NCI-H460 (cell line): ENCODE data around the gene CYP27C1. TPM values are rescaled to one million over a fixed set of nuclear protein-coding genes. Genes with fewer than 3 reads are reported as not detected.

Experiments used
- DNase-seq: peaks from one replicate; pipeline ENCODE4 v3.0.0-alpha.2; 2016; ENCODE audit warnings: low read depth; ENCODE audit errors: extremely low read depth
- total RNA-seq: library from RNA; depleted of rRNA; stranded (reverse); fragments of >200 nt; shearing (Covaris generic); gene quantifications from 2 replicates; pipeline ENCODE4 v1.2.3, GENCODE V29; 2014

The CYP27C1 gene
- total RNA-seq, 1 experiment from 2014 or later: not detected

GRCh38 chr2:127157651-127158485 lies 62.2 kb downstream of the CYP27C1 start:
- no peak for DNase-seq

GRCh38 chr2:127157114-127157513 lies 63.0 kb downstream of the CYP27C1 start:
- no peak for DNase-seq

- no peak for DNase-seq
Measured at GRCh38 chr2:127155947-127156346, 64.2 kb downstream of the CYP27C1 start.

DNA sequence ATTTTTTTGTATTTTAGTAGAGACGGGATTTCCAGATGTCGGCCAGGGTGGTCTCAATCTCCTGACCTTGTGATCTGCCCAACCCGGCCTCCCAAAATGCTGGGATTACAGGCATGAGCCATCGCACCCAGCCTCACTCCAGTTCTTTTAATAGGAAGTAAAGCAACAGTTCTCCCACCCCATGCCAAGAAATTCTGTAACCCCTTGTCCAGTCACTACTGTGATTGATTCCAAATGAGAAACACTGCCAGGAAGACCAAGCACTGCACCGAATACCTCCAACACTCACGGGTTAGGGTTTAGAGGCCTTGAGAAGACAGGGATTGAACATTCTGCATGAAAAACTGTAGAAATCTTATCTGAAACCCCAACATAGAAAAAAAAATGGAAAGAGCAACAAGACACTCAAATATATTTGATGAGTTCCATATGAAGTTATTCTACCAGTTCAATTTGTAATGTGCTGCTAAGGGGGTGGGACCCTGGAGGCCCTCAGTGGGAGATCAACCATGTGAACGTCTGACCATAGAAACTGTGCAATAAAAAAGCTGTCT lies 65.0 kb downstream of the CYP27C1 start:
- DNase-seq: no peak

DNA sequence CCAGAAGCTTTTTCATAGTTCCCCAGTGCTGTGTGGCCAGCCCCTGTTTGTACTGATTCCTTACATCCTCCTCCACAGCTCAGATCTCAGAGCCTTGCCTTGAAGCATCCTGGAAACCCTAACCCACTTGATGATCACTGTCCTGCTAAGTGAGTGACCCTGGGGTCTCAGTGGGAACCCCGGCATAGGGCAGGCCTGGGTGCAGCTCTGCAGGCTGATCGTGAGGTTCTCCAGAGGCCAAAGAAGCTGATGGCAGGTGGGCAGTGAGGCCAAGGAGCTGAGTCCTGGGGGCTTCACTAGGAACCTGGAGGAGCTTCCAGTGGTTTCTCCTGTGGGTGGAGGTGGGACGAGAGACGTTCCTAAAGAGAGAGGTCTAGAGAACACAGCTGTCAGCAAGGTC lies 65.7 kb downstream of the CYP27C1 start:
- DNase-seq: no peak

DNA sequence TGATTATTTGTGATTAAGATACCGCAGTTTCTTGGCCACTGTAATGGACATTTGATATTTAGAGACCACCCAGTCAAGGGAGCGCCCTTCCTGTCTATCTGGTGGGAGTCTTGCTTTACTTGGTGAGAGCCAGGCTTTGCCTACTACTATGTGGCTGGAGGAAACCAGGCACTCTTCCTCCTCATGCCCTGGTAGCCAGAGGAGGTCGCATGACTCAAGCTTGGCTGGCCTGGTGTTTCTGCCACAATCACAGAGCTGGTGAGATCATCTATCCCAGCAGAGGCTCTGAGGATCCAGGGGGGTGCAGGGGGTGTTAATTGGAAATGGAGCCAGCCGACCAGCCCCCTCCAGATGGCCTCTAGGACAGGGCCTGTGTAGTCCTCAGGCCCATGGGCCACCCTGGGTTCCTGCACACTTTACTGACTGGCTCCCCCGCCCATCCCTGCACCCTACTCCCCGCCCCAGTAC lies 66.4 kb downstream of the CYP27C1 start:
- DNase-seq: no peak

- DNase-seq: no peak
Measured at GRCh38 chr2:127150996-127151395, 69.1 kb downstream of the CYP27C1 start.

DNA sequence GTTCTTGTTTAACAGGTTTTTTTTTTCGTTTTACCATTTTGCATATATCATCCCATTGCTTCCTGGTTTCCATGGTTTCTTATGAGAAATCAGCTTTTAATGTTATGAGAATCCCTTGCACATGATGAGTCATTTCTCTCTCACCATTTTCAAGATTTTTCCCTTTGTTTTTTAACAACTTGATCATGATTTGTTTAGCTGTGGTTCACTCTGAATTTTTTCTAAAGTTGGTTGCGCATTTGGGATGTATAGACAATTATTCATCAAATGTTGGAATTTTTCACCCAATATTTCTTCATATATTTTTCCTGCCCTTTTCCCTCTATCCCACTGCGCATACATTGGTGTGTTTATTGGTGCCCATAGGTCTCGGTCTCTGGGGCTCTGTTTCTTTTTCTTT lies 70.7 kb downstream of the CYP27C1 start:
- no peak for DNase-seq

DNA sequence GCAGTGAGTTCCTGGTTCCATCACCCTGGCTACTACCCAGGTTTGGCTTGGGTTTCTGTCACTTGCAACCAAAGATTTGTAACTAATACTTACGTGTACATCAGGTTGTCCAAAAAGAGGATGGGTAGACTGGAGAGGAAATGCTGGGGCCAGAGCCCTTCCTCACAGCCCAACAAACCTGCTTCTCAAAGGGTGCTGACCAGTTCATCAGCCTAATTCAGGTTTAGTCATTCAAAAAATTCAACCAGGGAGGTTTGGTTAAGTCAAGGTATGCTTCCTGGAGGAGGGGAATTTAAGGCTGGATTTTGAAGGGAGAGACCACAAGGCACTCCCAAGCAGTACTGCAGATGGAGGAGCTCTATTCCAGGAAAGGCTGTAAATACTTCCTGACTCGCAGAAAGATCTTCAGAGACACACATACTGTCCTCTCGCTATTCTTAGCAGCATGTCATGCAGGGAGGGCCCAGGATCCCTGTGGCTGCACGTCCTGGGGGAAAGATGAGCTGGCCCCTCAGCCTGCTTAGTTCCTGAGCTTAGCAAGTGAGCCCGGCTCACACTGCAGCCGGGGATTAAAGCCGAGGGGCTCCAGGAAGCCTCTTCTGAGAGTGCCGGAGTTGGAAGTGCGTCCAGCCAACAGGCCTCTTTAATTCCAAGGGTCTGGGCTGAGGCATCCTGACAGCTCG lies 73.1 kb downstream of the CYP27C1 start:
- DNase-seq: no peak

- no peak for DNase-seq
Measured at GRCh38 chr2:127146071-127146725, 73.9 kb downstream of the CYP27C1 start.

DNA sequence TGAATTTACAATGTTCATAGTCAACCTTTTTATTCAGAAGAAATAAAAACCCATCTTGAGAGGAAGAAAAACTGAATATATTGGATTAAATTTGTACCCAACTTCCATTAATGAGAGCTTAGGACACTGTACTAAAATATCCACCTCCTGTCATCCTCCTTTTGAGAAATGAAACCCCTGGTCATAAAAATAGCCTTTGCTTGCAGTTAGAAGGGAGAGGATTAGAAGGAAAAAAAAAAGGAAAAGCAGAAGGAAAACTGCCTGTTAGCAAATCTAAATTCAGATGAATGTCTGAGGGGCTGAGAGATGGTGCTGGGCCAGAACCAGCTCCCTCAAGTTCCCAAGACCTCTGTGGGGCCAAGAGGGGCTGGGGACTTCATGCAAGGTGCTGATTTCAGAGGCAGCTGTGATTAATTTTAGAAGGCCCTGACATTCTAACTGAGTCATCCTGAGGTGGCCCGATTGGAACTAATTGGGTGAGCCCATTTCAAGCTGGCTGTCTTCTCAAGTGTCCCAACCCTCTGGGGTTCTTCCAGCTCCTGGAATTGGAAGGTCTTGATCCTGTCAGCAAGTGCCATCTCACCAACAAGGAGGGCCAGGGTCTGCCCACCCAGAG lies 74.7 kb downstream of the CYP27C1 start:
- no peak for DNase-seq

- no peak for DNase-seq
Measured at GRCh38 chr2:127143841-127144782, 76.0 kb downstream of the CYP27C1 start.

DNA sequence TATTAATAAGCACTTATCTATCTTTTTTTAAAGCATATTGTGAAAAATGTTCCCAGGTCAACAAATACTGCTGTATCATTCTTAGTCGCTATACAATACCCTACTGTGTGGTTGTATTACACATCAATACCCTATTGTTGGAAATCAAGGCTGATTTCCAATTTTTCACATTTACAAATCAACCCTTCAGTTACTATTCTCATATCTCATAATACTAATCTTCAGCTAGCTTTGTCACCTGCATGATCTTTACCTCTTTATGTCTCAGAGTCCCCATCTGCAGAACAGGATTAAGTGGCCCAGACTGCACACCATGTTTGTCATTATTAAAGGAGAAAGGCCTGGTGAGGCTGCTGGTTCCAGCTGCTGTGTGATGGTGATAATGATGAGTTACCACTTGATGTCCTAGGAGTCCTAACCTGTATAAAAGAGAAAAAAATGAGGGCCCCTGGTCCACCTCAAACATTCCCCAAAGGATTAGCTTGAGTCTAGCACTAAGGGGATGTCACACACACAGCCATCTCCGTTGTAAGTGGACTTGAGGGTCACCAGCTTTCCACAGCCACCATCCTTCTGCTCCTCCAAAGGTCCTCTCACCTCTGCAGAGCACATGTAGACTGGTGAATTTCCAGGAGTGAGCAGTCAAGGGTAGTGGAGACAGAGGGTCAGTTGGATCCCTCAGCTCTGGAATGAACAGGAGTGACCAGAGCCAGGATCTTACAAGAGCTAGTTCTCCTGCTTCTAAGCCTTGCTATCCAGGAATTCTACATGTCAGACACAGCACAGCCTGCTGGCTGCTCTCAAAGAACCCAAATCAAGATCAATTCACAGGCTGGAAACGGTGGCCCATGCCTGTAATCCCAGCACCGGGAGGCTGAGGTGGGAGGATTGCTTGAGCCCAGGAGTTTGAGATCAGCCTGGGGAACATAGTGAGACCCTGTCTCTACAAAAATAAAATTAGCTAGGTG lies 77.2 kb downstream of the CYP27C1 start:
- DNase-seq: no peak

GRCh38 chr2:127140538-127140937 lies 79.6 kb downstream of the CYP27C1 start:
- DNase-seq: no peak

- DNase-seq: no peak
Measured at GRCh38 chr2:127139766-127140165, 80.3 kb downstream of the CYP27C1 start.

DNA sequence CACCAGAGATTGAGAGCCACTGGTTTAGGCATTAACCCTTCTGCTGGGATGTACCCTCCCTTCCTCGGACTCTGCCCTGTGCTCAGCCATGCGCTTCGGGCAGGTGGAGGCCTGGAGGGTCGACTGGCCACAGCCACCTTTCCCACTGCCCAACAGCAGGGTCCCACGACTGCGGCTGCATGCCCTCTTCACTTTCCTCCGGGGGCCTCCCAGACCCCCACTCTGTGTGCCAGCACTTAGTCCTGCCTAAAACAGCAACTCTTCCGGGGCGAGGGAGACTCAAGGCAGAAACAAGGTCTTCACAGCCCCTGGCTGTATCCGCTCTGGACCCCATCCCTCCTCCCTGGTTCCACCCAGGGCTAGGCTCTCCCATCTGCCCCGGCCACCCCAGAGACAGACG lies 81.8 kb downstream of the CYP27C1 start:
- DNase-seq: no peak

GRCh38 chr2:127137741-127138140 lies 82.4 kb downstream of the CYP27C1 start:
- no peak for DNase-seq

GRCh38 chr2:127137225-127137624 lies 82.9 kb downstream of the CYP27C1 start:
- DNase-seq: no peak
